Stimulated activated CD8-positive, alpha-beta memory T cell treated with anti-CD3 and anti-CD28 coated beads, Interleukin-12 subunit alpha, Interleukin-12 subunit beta, amount 100 ng/mL, for 24 hours (primary cell): Measurements from ENCODE around the gene DDX50.
A peak's percentile ranks its signal among the peaks of the same experiment; 100 is the strongest.

ENCODE experiments used
- DNase-seq: peaks from one replicate; pipeline ENCODE4 v3.0.0-alpha.2; 2020; ENCODE audit errors: extremely low read depth

The DDX50 gene

GRCh38 chr10:68981074-68981473, 80.0 kb downstream of the DDX50 start:
- DNase-seq, result no peak

- no peak for DNase-seq
Measured at GRCh38 chr10:68982389-68982788, 81.3 kb downstream of the DDX50 start.

- DNase-seq, result no peak
Measured at GRCh38 chr10:68987611-68988010, 86.5 kb downstream of the DDX50 start.

- DNase-seq, result peak; percentile 53
Measured at GRCh38 chr10:68988530-68989316, 87.6 kb downstream of the DDX50 start, which contains the start of gene KIFBP. Gene KIFBP (plus strand): TSS chr10:68988803. CDS start chr10:68988833, 30 bp downstream.

GRCh38 chr10:68989317-68989990, 88.3 kb downstream of the DDX50 start:
- no peak for DNase-seq

- no peak for DNase-seq
Measured at GRCh38 chr10:68992636-68993440, 91.7 kb downstream of the DDX50 start.
